Measurements from ENCODE around the gene LRRFIP1. TPM values are rescaled to one million over a fixed set of nuclear protein-coding genes. Genes with fewer than 3 reads are reported as not detected.
A peak's percentile ranks its signal among the peaks of the same experiment; 100 is the strongest.

LRRFIP1 gene
- total RNA-seq, 1 donor from 2014 or later: 37.1 TPM

DNA sequence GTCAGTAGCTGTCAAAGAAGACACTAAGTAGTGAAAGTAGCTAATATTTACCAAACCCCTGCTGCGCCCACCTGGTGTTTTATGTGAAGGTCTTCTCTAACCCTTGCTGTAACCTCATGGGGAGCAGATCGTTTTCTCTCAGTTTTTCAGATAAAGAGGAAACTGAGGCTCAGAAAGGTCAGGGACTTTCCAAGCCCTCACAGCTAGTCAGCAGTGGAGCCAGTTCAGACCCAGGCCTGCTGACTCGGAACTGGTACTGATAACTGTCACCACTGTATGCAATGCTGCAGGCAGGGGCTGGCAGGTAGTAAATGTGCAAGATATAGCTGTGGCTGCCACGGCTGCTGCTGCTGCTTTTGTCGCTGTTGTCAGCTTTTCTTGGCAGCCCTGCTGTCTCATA lies 69.1 kb downstream of the LRRFIP1 start:
- Mint-ChIP-seq H3K9me3 (no peaks in the 10 kb centered on the region), H3K4me1 (peaks cover 52% of the 10 kb centered on the region)

DNA sequence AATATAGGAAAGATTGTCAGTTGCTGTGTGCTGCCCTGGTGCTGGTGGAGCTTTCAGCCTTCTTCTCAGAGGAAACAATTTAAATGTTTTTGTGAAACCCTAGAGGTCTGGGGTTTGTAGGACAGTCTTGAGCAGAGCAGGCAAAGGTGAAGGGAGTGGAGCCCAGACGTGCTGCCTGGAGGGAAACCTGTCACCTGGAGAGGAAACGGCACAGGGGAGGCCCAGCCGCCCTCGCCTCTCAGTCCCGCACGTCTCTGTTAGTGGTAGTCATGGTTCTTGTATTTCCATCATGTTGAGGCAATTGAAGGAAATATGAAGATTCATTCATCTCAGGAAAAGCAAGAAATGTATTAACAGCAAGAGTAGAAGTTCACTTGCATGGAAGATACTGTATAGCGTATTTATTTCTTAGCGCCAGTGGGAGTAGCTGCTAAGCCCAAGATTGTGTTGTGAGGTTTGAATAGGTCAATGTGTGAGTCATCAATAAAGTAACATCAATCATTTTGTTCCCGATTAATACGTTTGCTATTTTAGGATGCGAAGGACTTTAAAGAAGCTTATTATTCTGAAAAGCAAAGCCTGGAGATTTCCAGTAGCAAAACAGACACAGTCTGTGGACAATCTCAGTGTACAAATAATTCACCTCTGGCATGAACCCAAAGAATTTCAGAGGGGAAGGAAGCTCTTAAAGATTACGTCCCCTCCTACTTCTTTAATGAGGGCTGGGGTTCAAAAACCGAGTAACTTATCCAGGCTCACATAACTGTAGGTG lies 70.4 kb downstream of the LRRFIP1 start:
- Mint-ChIP-seq H3K9me3 (no peaks in the 10 kb centered on the region), H3K4me3 (no peak overlapping the region), H3K36me3 (ENCODE audit: low read depth) (no peaks in the 10 kb centered on the region), H3K4me1 (peaks cover 62% of the 10 kb centered on the region), H3K27ac (ENCODE audit: unreplicated experiment) (no peak overlapping the region), H3K27me3 (ENCODE audit: low read depth) (peaks cover 17% of the 10 kb centered on the region)
- TF ChIP-seq, protein P1, sequence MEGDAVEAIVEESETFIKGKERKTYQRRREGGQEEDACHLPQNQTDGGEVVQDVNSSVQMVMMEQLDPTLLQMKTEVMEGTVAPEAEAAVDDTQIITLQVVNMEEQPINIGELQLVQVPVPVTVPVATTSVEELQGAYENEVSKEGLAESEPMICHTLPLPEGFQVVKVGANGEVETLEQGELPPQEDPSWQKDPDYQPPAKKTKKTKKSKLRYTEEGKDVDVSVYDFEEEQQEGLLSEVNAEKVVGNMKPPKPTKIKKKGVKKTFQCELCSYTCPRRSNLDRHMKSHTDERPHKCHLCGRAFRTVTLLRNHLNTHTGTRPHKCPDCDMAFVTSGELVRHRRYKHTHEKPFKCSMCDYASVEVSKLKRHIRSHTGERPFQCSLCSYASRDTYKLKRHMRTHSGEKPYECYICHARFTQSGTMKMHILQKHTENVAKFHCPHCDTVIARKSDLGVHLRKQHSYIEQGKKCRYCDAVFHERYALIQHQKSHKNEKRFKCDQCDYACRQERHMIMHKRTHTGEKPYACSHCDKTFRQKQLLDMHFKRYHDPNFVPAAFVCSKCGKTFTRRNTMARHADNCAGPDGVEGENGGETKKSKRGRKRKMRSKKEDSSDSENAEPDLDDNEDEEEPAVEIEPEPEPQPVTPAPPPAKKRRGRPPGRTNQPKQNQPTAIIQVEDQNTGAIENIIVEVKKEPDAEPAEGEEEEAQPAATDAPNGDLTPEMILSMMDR (conservative IDR thresholded peaks at IDR 0.05): no peak
- no peak for DNase-seq (ENCODE audit: low read depth, low spot score)

More for the DNA sequence above, 69.1 kb downstream of the LRRFIP1 start:
- TF ChIP-seq, protein P1 (conservative IDR thresholded peaks at IDR 0.05): no peak
- peaks cover 17% of the 10 kb centered on the region for H3K27me3 Mint-ChIP-seq (ENCODE audit: low read depth)
- H3K4me3 Mint-ChIP-seq: peak overlapping the region; percentile 49
- H3K36me3 Mint-ChIP-seq (ENCODE audit: low read depth): no peaks in the 10 kb centered on the region
- H3K27ac Mint-ChIP-seq (ENCODE audit: unreplicated experiment): no peak overlapping the region
- DNase-seq (ENCODE audit: low read depth, low spot score): no peak

DNA sequence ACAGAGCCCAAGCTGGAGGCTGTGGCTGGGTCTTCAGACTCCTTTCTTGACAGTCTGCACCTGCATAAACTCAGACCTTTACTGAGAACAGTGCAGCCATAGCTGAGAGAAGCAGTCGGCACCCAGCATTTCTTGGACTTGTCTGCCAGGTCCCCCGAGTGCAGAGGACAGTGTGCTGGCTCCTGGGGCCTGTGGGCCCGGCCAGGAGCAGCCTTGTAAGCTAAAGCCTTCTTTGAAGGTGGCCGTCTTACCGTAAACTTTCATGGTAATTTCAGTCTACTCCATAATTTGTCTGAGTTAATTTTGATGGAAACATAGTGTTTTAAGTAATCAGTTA lies 70.9 kb downstream of the LRRFIP1 start:
- no peaks in the 10 kb centered on the region for H3K36me3 Mint-ChIP-seq (ENCODE audit: low read depth)
- no peaks in the 10 kb centered on the region for H3K9me3 Mint-ChIP-seq
- H3K4me3 Mint-ChIP-seq: no peak overlapping the region
- DNase-seq (ENCODE audit: low read depth, low spot score): no peak
- TF ChIP-seq, protein P1 (conservative IDR thresholded peaks at IDR 0.05): no peak
- H3K4me1 Mint-ChIP-seq: peaks cover 62% of the 10 kb centered on the region
- peaks cover 11% of the 10 kb centered on the region for H3K27me3 Mint-ChIP-seq (ENCODE audit: low read depth)
- peak overlapping the region; percentile 19 for H3K27ac Mint-ChIP-seq (ENCODE audit: unreplicated experiment)

DNA sequence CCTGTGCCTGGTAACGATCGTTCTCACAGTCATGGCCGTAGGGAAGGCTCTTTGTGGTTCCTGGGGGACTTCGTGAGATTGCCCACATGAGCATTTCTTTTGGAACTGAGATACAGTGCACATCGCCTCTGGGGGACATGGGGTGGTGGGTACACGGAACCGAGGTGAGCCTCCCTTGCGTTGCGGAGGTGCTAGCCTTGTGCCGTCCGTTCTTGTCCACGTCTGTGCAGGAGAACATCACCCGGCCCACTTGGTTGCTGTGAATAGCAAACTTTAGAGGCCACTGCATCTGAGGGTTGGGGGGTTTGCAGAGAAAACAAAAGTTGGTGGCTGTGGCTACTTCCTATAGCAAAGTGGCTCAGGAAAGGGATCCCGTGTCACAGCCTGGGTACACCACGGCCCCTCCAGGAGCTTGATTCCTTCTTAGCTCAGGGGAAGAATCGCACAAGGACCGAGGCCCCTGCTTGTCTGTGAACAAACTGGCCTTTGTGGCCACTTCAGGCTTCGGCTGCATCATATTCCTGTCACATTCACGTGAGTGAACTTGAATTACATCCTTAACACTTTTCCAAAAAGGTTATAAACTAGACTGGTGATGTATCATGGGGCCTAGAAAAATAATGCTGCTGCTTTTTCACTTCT lies 72.6 kb downstream of the LRRFIP1 start:
- TF ChIP-seq, protein P1 (conservative IDR thresholded peaks at IDR 0.05): no peak
- Mint-ChIP-seq H3K36me3 (ENCODE audit: low read depth) (no peaks in the 10 kb centered on the region), H3K9me3 (no peaks in the 10 kb centered on the region), H3K27ac (ENCODE audit: unreplicated experiment) (peak overlapping the region; percentile 87), H3K4me3 (peak overlapping the region; percentile 5), H3K27me3 (ENCODE audit: low read depth) (no peaks in the 10 kb centered on the region), H3K4me1 (peaks cover 57% of the 10 kb centered on the region)
- DNase-seq (ENCODE audit: low read depth, low spot score): no peak

DNA sequence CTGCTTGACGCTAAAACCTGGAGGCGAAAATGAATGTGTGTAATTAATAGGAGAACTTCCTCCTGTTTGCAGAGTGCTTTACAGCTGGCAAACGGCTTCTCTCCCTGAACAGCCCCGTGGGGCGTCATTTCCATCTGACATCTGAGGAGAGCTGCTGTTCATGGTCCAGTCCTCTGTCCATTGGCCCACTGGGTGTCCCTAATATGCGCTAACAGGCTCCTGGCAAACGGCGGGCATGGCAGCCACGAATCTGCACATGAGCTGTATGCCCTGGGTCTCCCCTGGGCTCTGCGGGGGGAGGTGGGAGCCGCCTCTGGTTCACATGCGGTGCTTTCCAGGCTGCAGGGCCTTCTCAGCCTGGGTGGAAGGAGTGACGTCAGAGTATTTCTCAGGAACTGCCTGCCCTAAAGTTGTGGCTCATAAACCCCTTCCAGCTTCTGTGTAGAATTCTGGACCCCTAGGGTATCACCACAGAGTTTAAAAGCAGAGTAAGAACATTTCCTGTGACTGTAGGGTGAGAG lies 73.2 kb downstream of the LRRFIP1 start:
- Mint-ChIP-seq H3K36me3 (ENCODE audit: low read depth) (no peaks in the 10 kb centered on the region), H3K4me3 (peak overlapping the region; percentile 5), H3K27ac (ENCODE audit: unreplicated experiment) (peak overlapping the region; percentile 87), H3K4me1 (peaks cover 55% of the 10 kb centered on the region), H3K27me3 (ENCODE audit: low read depth) (no peaks in the 10 kb centered on the region), H3K9me3 (no peaks in the 10 kb centered on the region)
- TF ChIP-seq, protein P1 (conservative IDR thresholded peaks at IDR 0.05): no peak
- DNase-seq (ENCODE audit: low read depth, low spot score): no peak

Data from neural crest cell (in vitro differentiated cells).